ENCODE measurements around the gene JUND. TPM values are rescaled to one million over a fixed set of nuclear protein-coding genes. Genes with fewer than 3 reads are reported as not detected.

Gene JUND
- total RNA-seq, 1 experiment from 2014 or later: 103 TPM

GRCh38 chr19:18273561-18274218, 7.7 kb downstream of the JUND start:
- H3K4me3 Mint-ChIP-seq: no peak overlapping the region; a peak in 1 of 5 replicates
- no peak overlapping the region for H2AK5ac ChIP-seq (ENCODE audit: insufficient read length, low read length)
- H3K4me1 Mint-ChIP-seq: peaks cover 12 to 18% of the 10 kb centered on the region in 2 experiments
- WGBS (ENCODE audit: extremely low coverage, insufficient read length, low lambda C conversion rate): no CpG with 5 or more reads among the region's 13 CpGs
- H3K23me2 ChIP-seq (ENCODE audit: insufficient read length, low read depth, low read length, poor library complexity, severe bottlenecking): no peaks in the 10 kb centered on the region
- H3K27me3 Mint-ChIP-seq (ENCODE audit: low read depth): peaks cover 4% of the 10 kb centered on the region
- no peak overlapping the region for H3K4me2 ChIP-seq (ENCODE audit: insufficient read depth, insufficient read length, low read length)
- no peaks in the 10 kb centered on the region for H4K20me1 ChIP-seq (ENCODE audit: control insufficient read depth, insufficient read depth, insufficient read length)
- no peaks in the 10 kb centered on the region for H3K27me3 ChIP-seq (ENCODE audit: insufficient read depth, low read length)
- peaks cover 3% of the 10 kb centered on the region; the same call in 1 of the 2 replicates for H3K79me2 ChIP-seq (ENCODE audit: insufficient read depth, low read length)
- no peak for TF ChIP-seq CTCF (conservative IDR thresholded peaks at IDR 0.05)
- no peak overlapping the region for H2BK120ac ChIP-seq (ENCODE audit: low read depth, low read length, poor library complexity, severe bottlenecking)
- DNase-seq: no peak
- no peak overlapping the region for H3K56ac ChIP-seq (ENCODE audit: insufficient read length, low read depth, low read length)
- no peak overlapping the region for H3K14ac ChIP-seq (ENCODE audit: insufficient read depth, low read length)
- no peak overlapping the region for H2BK15ac ChIP-seq (ENCODE audit: low read depth, low read length)
- peaks cover 0 to 3% of the 10 kb centered on the region in 2 experiments; a peak in 1 of 5 replicates for H3K9me3 Mint-ChIP-seq
- H2BK5ac ChIP-seq (ENCODE audit: insufficient read length, low read length): no peak overlapping the region
- H3K27ac ChIP-seq (ENCODE audit: insufficient read length, low read depth, low read length): no peak overlapping the region
- H4K5ac ChIP-seq (ENCODE audit: insufficient read length, low read depth, low read length): no peak overlapping the region
- H3K36me3 Mint-ChIP-seq (ENCODE audit: insufficient read depth in 1 of 3, low read depth in 3 of 3): peaks cover 0 to 18% (median 16%) of the 10 kb centered on the region in 3 experiments
- H2BK20ac ChIP-seq (ENCODE audit: low read depth, low read length, poor library complexity, severe bottlenecking): no peak overlapping the region
- no peaks in the 10 kb centered on the region for H3K9me3 ChIP-seq (ENCODE audit: control insufficient read depth, low read depth, low read length)
- no peak overlapping the region for H2AFZ ChIP-seq (ENCODE audit: low read length)
- no peaks in the 10 kb centered on the region for H3K4me1 ChIP-seq (ENCODE audit: insufficient read depth, low read length)
- H4K91ac ChIP-seq (ENCODE audit: insufficient read length, low read depth, low read length): no peak overlapping the region
- no peak overlapping the region for H3K9ac ChIP-seq (ENCODE audit: extremely low read depth, insufficient read length, low read length)
- H3K23ac ChIP-seq (ENCODE audit: insufficient read length, low read depth, low read length): no peak overlapping the region
- H4K8ac ChIP-seq (replicated peaks; ENCODE audit: insufficient read length, low read depth, low read length): no peak overlapping the region
- H3K27ac Mint-ChIP-seq: no peak overlapping the region
- H2BK12ac ChIP-seq (ENCODE audit: insufficient read length, low read depth, low read length): no peak overlapping the region
- peaks cover 2% of the 10 kb centered on the region for H3K79me1 ChIP-seq (ENCODE audit: insufficient read depth, low read depth, low read length, poor library complexity, severe bottlenecking)
- H3K18ac ChIP-seq (ENCODE audit: insufficient read length, low read depth, low read length): no peak overlapping the region
- H3K4ac ChIP-seq (ENCODE audit: low read depth, low read length): no peak overlapping the region
- no peak overlapping the region for H3T11ph ChIP-seq (ENCODE audit: low read length)

All from H9 (cell line).